Heart right ventricle (tissue), 16 donors: Measurements from ENCODE around the gene RTKN2. TPM values are rescaled to one million over a fixed set of nuclear protein-coding genes. Genes with fewer than 3 reads are reported as not detected.

Experiments
- ATAC-seq, 8 donors: fragments of 200-7000 bp; cut with Tn5 transposase; one replicate each; pipeline ENCODE4 v1.9.1; 2020; ENCODE audit warnings: mild to moderate bottlenecking in 8 of 8, moderate library complexity in 8 of 8, moderate number of reproducible peaks in 1 of 8
- DNase-seq, 2 donors: peaks; one replicate each; pipeline ENCODE4 v3.0.0-alpha.2; 2020
- H3K27ac ChIP-seq, 10 donors: fragments of 200-600 bp; sonication (generic) in 2 of 10; one replicate each; pipeline versions ENCODE4 v1.5.0 to v1.8.0; 2020 to 2022; ENCODE audit warnings: mild to moderate bottlenecking in 3 of 10
- H3K27me3 ChIP-seq, 7 donors: fragments of 200-600 bp; one replicate each; pipeline ENCODE4 v1.8.0; 2021 to 2022; ENCODE audit warnings: mild to moderate bottlenecking in 2 of 7
- H3K36me3 ChIP-seq, 9 donors: fragments of 200-600 bp; sonication (generic) in 1 of 9; one replicate each; pipeline versions ENCODE4 v1.5.0 to v1.8.0; 2020 to 2022; ENCODE audit warnings: mild to moderate bottlenecking in 2 of 9
- H3K4me1 ChIP-seq, 9 donors: fragments of 200-600 bp; sonication (generic) in 1 of 9; one replicate each; pipeline versions ENCODE4 v1.5.0 to v1.8.0; 2020 to 2022; ENCODE audit warnings: mild to moderate bottlenecking in 4 of 9
- H3K4me3 ChIP-seq, 10 donors: fragments of 200-600 bp; sonication (generic) in 2 of 10; one replicate each; pipeline versions ENCODE4 v1.5.0 to v1.8.0; 2020 to 2022; ENCODE audit warnings: mild to moderate bottlenecking in 7 of 10, moderate library complexity in 2 of 10
- H3K9me3 ChIP-seq, 11 donors: fragments of 200-600 bp in 10 of 11; sonication (generic) in 2 of 11; one replicate each; pipeline versions ENCODE4 v1.5.0 to v1.8.0; 2013 to 2022; ENCODE audit warnings: mild to moderate bottlenecking in 2 of 11, control low read depth in 1 of 11, moderate library complexity in 1 of 11
- CTCF ChIP-seq, 9 donors: fragments of 200-600 bp; sonication (generic) in 2 of 9; IDR thresholded peaks; one replicate each; pipeline versions ENCODE4 v1.5.0 to v1.8.0; 2021 to 2022; ENCODE audit warnings: antibody characterized with exemption in 9 of 9, mild to moderate bottlenecking in 5 of 9, moderate library complexity in 1 of 9
- WGBS, 2 donors: extraction: QIAGEN DNeasy Blood & Tissue Kit; methylation state at CpG; one replicate each; pipeline ENCODE4 v1.1.7; 2013; ENCODE audit warnings: inconsistent platforms in 1 of 2; 5-methylcytosine and 5-hydroxymethylcytosine counted together
- intact Hi-C, 10 donors: fragments of 100-400 bp; cut with DNase I; formaldehyde crosslinking; loops; one replicate each; pipeline versions ENCODE4 v1.11.1 to v1.14.2; 2022
- polyA plus RNA-seq, 2 donors: library from polyadenylated mRNA; stranded (reverse); fragments of 200-250 nt; gene quantifications; one replicate each; pipeline ENCODE4 v1.2.3, GENCODE V29; 2013
- total RNA-seq, 10 donors: library from RNA; stranded (reverse); fragmentation: NEBNext Ultra II Directional in 3 of 10; extraction: Animal tissue kit (Norgen Biotek cat#: 25700) in 3 of 10; gene quantifications; one replicate each; pipeline versions ENCODE4 v1.2.1 to v1.2.4, GENCODE V29; 2021 to 2023
- donor health status: Arrhythmogenic right ventricular cardiomyopathy.
- donor health status: ischemic (EF 13 %, LVEDD 7.1; RV severe dilation, severe dysfunction).
- donor health status: healthy with polysubstance abuse.
- donor health status: DM: no; HTN: yes; CAD: no.
- donor health status: DM: no; HTN: no; CAD: no.
- donor health status: ischemic (EF 25% LVEDD 6.9; RV normal size, moderate dysfunction).
- donor health status: ischemic (EF 25% LVEDD 5.7; RV mildly dilated, moderate dysfunction).
- donor health status: healthy.
- donor health status: DM: yes; HTN: yes; CAD: no.
- donor health status: Ischemic cardiomyopathy.
- donor health status: ischemic (EF 35%, LVEDD 5.7; RV mildly dilated, moderate dysfunction).
- donor health status: nonischemic (EF 11% LVEDD 7.7; RV severe dilation, severe dysfunction).
- donor health status: DM: yes; HTN: yes; CAD: no.
- donor health status: PGD.
- donor health status: ischemic (EF 29% LVEDD 5.4; RV normal size, mild dysfunction).
- donor health status: nonischemic (EF 23%, LVEDD 6.1; RV moderate dilation, normal function).

The RTKN2 gene
- total and polyA plus RNA-seq, 12 donors: 0.01 to 0.30 (median 0.14) TPM; not detected in 4

GRCh38 chr10:62195675-62195926 lies 73.0 kb downstream of the RTKN2 start:
- WGBS, 2 donors: 86 to 88% methylated on average over 1 of the region's 1 CpG
- Histone ChIP-seq H3K4me1 (peaks cover 0 to 3% (median 0%) of the 10 kb centered on the region in 9 donors), H3K9me3 (no peaks in the 10 kb centered on the region), H3K27ac (no peak overlapping the region), H3K36me3 (no peaks in the 10 kb centered on the region), H3K4me3 (no peak overlapping the region), H3K27me3 (no peaks in the 10 kb centered on the region)
- intact Hi-C loops: loop anchor here in 1 of 10 donors (5.0 kb wide), 1 partner anchor 158 kb away; no protein-coding TSS in a partner anchor
- ATAC-seq (no peak), DNase-seq (no peak)
- TF ChIP-seq CTCF (IDR thresholded peaks at IDR 0.05): no peak

GRCh38 chr10:62194924-62195674 lies 73.5 kb downstream of the RTKN2 start:
- no peak for ATAC-seq
- Histone ChIP-seq H3K4me3 (no peak overlapping the region), H3K36me3 (no peaks in the 10 kb centered on the region), H3K4me1 (peaks cover 0 to 3% (median 0%) of the 10 kb centered on the region in 9 donors), H3K27me3 (no peaks in the 10 kb centered on the region), H3K9me3 (no peaks in the 10 kb centered on the region), H3K27ac (no peak overlapping the region)
- no peak for TF ChIP-seq CTCF (IDR thresholded peaks at IDR 0.05)
- WGBS, 2 donors: 78 to 83% methylated on average over 3 of the region's 3 CpGs
- intact Hi-C loops: loop anchor here in 2 of 10 donors (5.0 kb wide), 1 partner anchor 158 kb away; no protein-coding TSS in a partner anchor
- no peak for DNase-seq

GRCh38 chr10:62193479-62193878 lies 75.2 kb downstream of the RTKN2 start:
- ATAC-seq: no peak
- Histone ChIP-seq H3K4me1 (peaks cover 0 to 3% (median 0%) of the 10 kb centered on the region in 9 donors), H3K4me3 (no peak overlapping the region), H3K36me3 (no peaks in the 10 kb centered on the region), H3K27me3 (no peaks in the 10 kb centered on the region), H3K9me3 (no peaks in the 10 kb centered on the region), H3K27ac (no peak overlapping the region)
- no peak for TF ChIP-seq CTCF (IDR thresholded peaks at IDR 0.05)
- WGBS, 2 donors: 96 to 97% methylated on average over 3 of the region's 3 CpGs
- intact Hi-C loops: loop anchor here in 1 of 10 donors (5.0 kb wide), 1 partner anchor 156 kb away; no protein-coding TSS in a partner anchor
- DNase-seq: no peak

- Histone ChIP-seq H3K9me3 (no peaks in the 10 kb centered on the region), H3K27ac (no peak overlapping the region), H3K4me1 (peaks cover 0 to 13% (median 0%) of the 10 kb centered on the region in 9 donors), H3K36me3 (no peaks in the 10 kb centered on the region), H3K27me3 (no peaks in the 10 kb centered on the region), H3K4me3 (no peak overlapping the region)
- ATAC-seq (no peak), DNase-seq (no peak)
- no peak for TF ChIP-seq CTCF (IDR thresholded peaks at IDR 0.05)
- intact Hi-C loops: no loop called here
- 94 to 95% methylated on average over 1 of the region's 1 CpG for WGBS, 2 donors
Measured at GRCh38 chr10:62189131-62189530, 79.5 kb downstream of the RTKN2 start.
